WI38 (cell line): ENCODE results near the gene XYLT2.
"Not testable (repeated sequence)": the region's sequence is repeated elsewhere in the genome, so short reads cannot be mapped to it uniquely, and the experiment has no call there.

Source experiments
- H3K4me3 ChIP-seq: 2 replicates; pipeline ENCODE4 v1.5.1; 2011; ENCODE audit warnings: low read depth, mild to moderate bottlenecking, control low read depth, low read length
- CTCF ChIP-seq: IDR thresholded peaks from 2 replicates; pipeline ENCODE4 v1.5.1; 2012; ENCODE audit warnings: low read depth, mild to moderate bottlenecking, control low read depth, low read length

XYLT2 gene

GRCh38 chr17:50312308-50312707 lies 33.6 kb upstream of the XYLT2 start:
- no peak for TF ChIP-seq CTCF
- no peak overlapping the region for H3K4me3 ChIP-seq

DNA sequence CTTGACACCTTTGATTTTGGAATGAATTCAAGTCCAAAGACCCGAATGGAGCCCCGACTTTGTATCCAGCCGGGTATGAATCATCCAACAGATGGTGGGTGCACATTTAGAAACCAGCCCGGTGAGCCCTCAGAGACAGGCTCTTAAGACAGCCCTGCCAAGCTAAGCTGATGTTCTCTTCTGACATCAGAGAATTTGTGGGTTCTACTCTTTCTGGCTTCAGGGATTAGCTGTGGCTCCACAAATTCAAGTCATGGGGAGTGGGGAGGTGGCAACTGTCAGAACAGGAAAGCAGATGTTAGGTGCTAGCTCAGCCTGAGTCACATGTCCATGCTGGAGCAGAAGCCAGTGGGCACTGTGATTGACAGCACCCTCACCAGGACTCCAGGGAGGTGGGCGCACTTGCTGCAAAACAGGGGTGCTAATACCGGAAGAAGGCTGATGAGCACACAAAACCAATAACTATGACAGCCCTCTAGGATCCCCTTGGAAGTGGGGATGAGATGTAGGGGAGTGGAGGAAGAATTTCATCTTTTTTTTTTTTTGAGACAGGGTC lies 31.4 kb upstream of the XYLT2 start:
- no peak for TF ChIP-seq CTCF
- H3K4me3 ChIP-seq = no peak overlapping the region

DNA sequence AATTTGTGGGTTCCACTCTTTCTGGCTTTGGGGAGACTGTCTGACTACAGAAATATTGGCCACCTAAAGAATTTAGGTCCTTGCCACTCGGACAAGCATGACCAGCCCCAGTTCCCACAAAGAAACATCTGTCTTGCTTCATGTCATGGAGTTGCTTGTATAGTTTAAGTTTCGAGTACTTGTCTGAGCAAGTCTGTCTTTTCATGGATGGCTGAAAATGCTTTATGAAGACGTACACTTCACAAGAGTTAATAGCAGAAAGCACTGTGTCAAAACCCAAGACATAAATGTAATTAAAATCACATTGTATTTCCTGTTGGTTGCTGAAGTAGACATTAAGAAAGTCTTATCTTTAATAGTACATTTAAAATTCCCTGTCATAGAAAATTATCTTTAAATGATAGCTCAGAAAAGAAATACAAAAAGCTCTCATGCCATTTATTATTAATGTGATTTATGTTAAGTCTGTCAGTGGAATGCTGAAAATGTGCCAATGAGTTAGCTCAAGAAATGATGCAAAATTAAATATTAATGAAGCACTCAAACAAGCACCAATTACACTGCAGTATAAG lies 29.8 kb upstream of the XYLT2 start:
- TF ChIP-seq CTCF = no peak
- H3K4me3 ChIP-seq = no peak overlapping the region

DNA sequence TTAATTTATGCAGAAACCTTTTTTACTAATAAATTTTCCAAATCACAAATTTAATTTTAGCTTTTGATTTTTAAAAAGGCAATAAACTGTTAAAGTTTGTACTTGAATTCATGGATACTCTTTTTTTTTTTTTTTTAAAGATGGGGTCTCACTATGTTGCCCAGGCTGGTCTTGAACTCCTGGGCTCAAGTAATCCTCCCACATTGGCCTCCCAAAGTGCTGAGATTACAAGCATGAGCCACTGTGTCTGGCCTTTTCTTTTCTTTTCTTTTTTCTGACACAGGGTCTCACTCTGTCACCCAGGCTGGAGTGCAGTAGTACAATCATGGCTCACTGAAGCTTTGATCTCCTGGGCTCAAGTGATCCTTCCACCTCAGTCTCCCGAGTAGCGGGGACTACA lies 29.3 kb upstream of the XYLT2 start:
- not testable (repeated sequence) for H3K4me3 ChIP-seq

DNA sequence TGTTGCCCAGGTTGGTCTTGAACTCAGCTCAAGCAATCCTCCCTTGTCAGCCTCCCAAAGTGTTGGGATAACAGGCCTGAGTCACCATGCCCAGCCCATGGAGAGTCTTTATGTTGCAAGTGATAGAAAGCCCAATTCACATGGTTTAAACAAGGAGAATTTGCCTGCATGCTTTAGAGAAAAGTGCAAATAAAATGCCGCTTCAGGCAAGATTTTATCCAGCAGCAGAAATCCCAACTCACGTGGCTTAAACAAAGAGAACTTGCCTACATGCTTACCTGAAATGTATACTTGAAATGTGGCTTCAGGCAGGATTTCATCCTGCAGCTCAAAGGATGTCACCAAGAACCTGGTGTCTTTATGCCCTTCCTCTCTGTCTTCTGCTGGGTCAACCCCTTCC lies 28.8 kb upstream of the XYLT2 start:
- TF ChIP-seq CTCF = no peak
- H3K4me3 ChIP-seq = no peak overlapping the region

- TF ChIP-seq CTCF = no peak
- no peak overlapping the region for H3K4me3 ChIP-seq
Observed at GRCh38 chr17:50318501-50319285, 27.2 kb upstream of the XYLT2 start.

DNA sequence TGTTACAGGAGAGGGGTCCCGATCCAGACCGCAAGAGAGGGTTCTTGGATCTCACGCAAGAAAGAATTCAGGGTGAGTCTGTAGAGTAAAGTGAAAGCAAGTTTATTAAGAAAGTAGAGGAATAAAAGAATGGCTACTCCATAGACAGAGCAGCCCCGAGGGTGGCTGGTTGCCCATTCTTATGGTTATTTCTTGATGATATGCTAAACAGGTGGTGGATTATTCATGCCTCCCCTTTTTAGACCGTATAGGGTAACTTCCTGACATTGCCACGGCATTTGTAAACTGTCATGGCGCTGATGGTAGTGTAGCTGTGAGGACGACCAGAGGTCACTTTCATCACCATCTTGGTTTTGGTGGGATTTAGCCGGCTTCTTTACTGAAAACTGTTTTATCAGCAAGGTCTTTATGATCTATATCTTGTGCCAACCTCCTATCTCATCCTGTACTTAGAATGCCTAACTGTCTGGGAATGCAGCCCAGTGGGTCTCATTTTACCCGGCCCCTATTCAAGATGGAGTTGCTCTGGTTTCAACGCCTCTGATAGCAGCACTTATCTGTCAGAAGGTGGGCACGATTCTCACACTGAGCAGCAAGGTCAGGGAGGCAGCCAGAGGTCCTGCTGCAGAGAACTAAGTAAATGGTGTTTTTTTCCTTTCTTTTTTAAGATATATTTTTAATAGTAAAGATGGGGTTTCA lies 26.5 kb upstream of the XYLT2 start:
- TF ChIP-seq CTCF = no peak

More for the DNA sequence above, 26.5 kb upstream of the XYLT2 start:
- H3K4me3 ChIP-seq = no peak overlapping the region
